Transverse colon (tissue), 4 donors: ENCODE data around the gene ABCC5. TPM values are rescaled to one million over a fixed set of nuclear protein-coding genes. Genes with fewer than 3 reads are reported as not detected.
A peak's percentile ranks its signal among the peaks of the same experiment; 100 is the strongest.

Experiments used
- DNase-seq: peaks from one replicate; pipeline ENCODE4 v3.0.0-alpha.2; 2019
- H3K27ac ChIP-seq, 4 donors: fragments of 200-600 bp; sonication (generic); 2 replicates each; pipeline ENCODE4 v1.5.1; 2016 to 2018; ENCODE audit warnings: inconsistent platforms in 4 of 4
- H3K27me3 ChIP-seq: fragments of 200-600 bp; sonication (generic); 2 replicates; pipeline ENCODE4 v1.5.1; 2017; ENCODE audit warnings: inconsistent platforms
- H3K36me3 ChIP-seq, 4 donors: fragments of 200-600 bp; sonication (generic); 2 replicates each; pipeline ENCODE4 v1.5.1; 2017 to 2019; ENCODE audit warnings: inconsistent platforms in 4 of 4
- H3K4me1 ChIP-seq, 4 donors: fragments of 200-600 bp; sonication (generic); 2 replicates each; pipeline ENCODE4 v1.5.1; 2017 to 2020; ENCODE audit warnings: inconsistent platforms in 4 of 4
- H3K4me3 ChIP-seq, 4 donors: fragments of 200-600 bp; sonication (generic); 1 replicate in 1 of 4; 2 replicates in 3 of 4; pipeline versions ENCODE4 v1.5.1 to v1.6.1; 2017 to 2019; ENCODE audit warnings: inconsistent platforms in 4 of 4
- H3K9me3 ChIP-seq, 2 donors: fragments of 200-600 bp; sonication (generic); 2 replicates each; pipeline ENCODE4 v1.5.1; 2017 to 2019; ENCODE audit warnings: inconsistent platforms in 2 of 2
- CTCF ChIP-seq, 5 experiments: fragments of 200-600 bp in 3 of 5; fragments of 450-650 bp in 2 of 5; sonication (generic) in 3 of 5; IDR thresholded peaks; 1 replicate in 2 of 5; 2 replicates in 3 of 5; pipeline ENCODE4 v1.5.1; 2016 to 2017; ENCODE audit warnings: antibody characterized with exemption in 5 of 5, inconsistent platforms in 3 of 5, mild to moderate bottlenecking in 2 of 5, moderate library complexity in 1 of 5
- EP300 ChIP-seq: sonication (generic); formaldehyde crosslinking; IDR thresholded peaks from one replicate; pipeline ENCODE4 v1.6.1; 2017; ENCODE audit warnings: antibody characterized with exemption, low read depth
- POLR2A ChIP-seq: fragments of 450-650 bp; IDR thresholded peaks from one replicate; pipeline ENCODE4 v1.6.1; 2016; ENCODE audit warnings: antibody characterized with exemption, mild to moderate bottlenecking, moderate library complexity
- POLR2AphosphoS5 ChIP-seq, 3 donors: sonication (generic); formaldehyde crosslinking; IDR thresholded peaks; one replicate each; pipeline ENCODE4 v1.6.1; 2016; ENCODE audit warnings: antibody characterized with exemption in 3 of 3
- WGBS, 2 donors: methylation state at CpG; one replicate each; pipeline ENCODE4 v1.1.5; 2018; ENCODE audit warnings: low coverage in 1 of 2; 5-methylcytosine and 5-hydroxymethylcytosine counted together
- in situ Hi-C, 4 donors: fragments of 200-750 bp; cut with MboI; loops; one replicate each; pipeline versions ENCODE4 v1.15.0 to v1.15.1; 2017; ENCODE audit warnings: low sequenced_read_pairs in 3 of 4, low pct_ligation_motif_present in 1 of 4, low pct_unique_long_range_greater_than_20kb in 1 of 4
- intact Hi-C: fragments of 100-400 bp; cut with DNase I; formaldehyde crosslinking; loops from one replicate; pipeline ENCODE4 v1.15.1; 2023; ENCODE audit warnings: low total_unique reads
- total RNA-seq, 4 donors: library from RNA; depleted of rRNA; stranded (reverse); fragments of >200 nt; gene quantifications; one replicate each; pipeline ENCODE4 v1.1.0, GENCODE V29; 2016

ABCC5 gene
- total RNA-seq, 4 donors from 2014 or later = 74.1 to 168 (median 83.8) TPM

GRCh38 chr3:183984749-183985729 lies 32.6 kb downstream of the ABCC5 start:
- Histone ChIP-seq H3K27me3 (no peaks in the 10 kb centered on the region), H3K36me3 (peaks cover 0 to 24% (median 7%) of the 10 kb centered on the region in 4 donors), H3K27ac (peak overlapping the region in 1 of 4 donors; percentile 28), H3K4me3 (no peak overlapping the region), H3K4me1 (peaks cover 0 to 4% (median 0%) of the 10 kb centered on the region in 4 donors), H3K9me3 (no peaks in the 10 kb centered on the region)
- WGBS, 2 donors = 74 to 81% methylated on average over 7 to 11 of the region's 11 CpGs
- TF ChIP-seq POLR2A = no peak
- no peak for DNase-seq
- in situ Hi-C loops = no loop called here
- intact Hi-C loops = no loop called here

- intact Hi-C loops = no loop called here
- Histone ChIP-seq H3K4me3 (no peak overlapping the region), H3K9me3 (no peaks in the 10 kb centered on the region), H3K27ac (peak overlapping the region in 1 of 4 donors; percentile 8), H3K27me3 (no peaks in the 10 kb centered on the region), H3K4me1 (peaks cover 0 to 4% (median 0%) of the 10 kb centered on the region in 4 donors), H3K36me3 (peaks cover 0 to 24% (median 7%) of the 10 kb centered on the region in 4 donors)
- in situ Hi-C loops = no loop called here
- 89 to 100% methylated on average over 1 to 4 of the region's 4 CpGs for WGBS, 2 donors
- no peak for DNase-seq
- TF ChIP-seq CTCF (IDR thresholded peaks at IDR 0.05) (no peak), EP300 (no peak), POLR2AphosphoS5 (IDR thresholded peaks at IDR 0.05) (no peak), POLR2A (no peak)
Measured at GRCh38 chr3:183984127-183984740, 33.5 kb downstream of the ABCC5 start.

GRCh38 chr3:183981990-183982644 lies 35.6 kb downstream of the ABCC5 start:
- intact Hi-C loops (no loop called here), in situ Hi-C loops (no loop called here)
- Histone ChIP-seq H3K4me1 (peaks cover 0 to 4% (median 0%) of the 10 kb centered on the region in 4 donors), H3K4me3 (no peak overlapping the region), H3K36me3 (peaks cover 0 to 17% (median 4%) of the 10 kb centered on the region in 4 donors), H3K27ac (no peak overlapping the region), H3K27me3 (no peaks in the 10 kb centered on the region), H3K9me3 (no peaks in the 10 kb centered on the region)
- TF ChIP-seq CTCF (IDR thresholded peaks at IDR 0.05) (no peak), POLR2AphosphoS5 (IDR thresholded peaks at IDR 0.05) (no peak), EP300 (no peak), POLR2A (no peak)
- 63 to 84% methylated on average over 1 to 6 of the region's 6 CpGs for WGBS, 2 donors
- DNase-seq = no peak

DNA sequence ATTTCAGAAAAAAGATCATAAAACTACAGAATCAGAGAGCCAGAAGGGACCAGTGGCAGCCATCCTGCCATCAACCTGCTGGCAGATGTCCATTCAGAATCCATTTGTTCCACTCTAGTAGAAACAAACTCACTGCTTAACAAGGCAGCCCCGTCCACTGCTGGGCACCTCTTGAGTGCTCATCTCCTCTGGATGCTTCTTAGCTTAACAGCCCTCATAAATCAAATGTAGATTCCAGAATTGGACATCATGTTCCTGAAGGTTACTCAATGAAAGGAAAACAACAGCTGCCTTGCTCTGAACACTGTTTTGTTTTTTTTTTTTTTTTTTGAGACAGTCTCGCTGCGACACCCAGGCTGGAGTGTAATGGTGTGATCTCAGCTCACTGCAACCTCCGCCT lies 37.3 kb downstream of the ABCC5 start:
- in situ Hi-C loops (no loop called here), intact Hi-C loops (no loop called here)
- no peak overlapping the region for H3K4me3 ChIP-seq
- no peak overlapping the region for H3K27ac ChIP-seq
- TF ChIP-seq POLR2A = no peak
- peak in 1 of 3 donors; percentile 10 for TF ChIP-seq POLR2AphosphoS5 (IDR thresholded peaks at IDR 0.05)
- peaks cover 0 to 10% (median 4%) of the 10 kb centered on the region in 4 donors for H3K36me3 ChIP-seq
- WGBS, 2 donors = 81 to 89% methylated on average over 4 of the region's 4 CpGs
- H3K9me3 ChIP-seq = no peaks in the 10 kb centered on the region
- peaks cover 0 to 4% (median 0%) of the 10 kb centered on the region in 4 donors for H3K4me1 ChIP-seq
- no peak for DNase-seq
- no peaks in the 10 kb centered on the region for H3K27me3 ChIP-seq
